COLO668 (cell line): Measurements from ENCODE around the gene CORO7.
A peak's percentile ranks its signal among the peaks of the same experiment; 100 is the strongest.

ENCODE experiments used
- DNase-seq: peaks from one replicate; lab custom pipeline; 2025; ENCODE audit not compliant: unreplicated experiment; lab: John Stamatoyannopoulos, UW

The CORO7 gene

GRCh38 chr16:4313563-4314531 lies 102.5 kb downstream of the CORO7 start:
- peak; percentile 94 for DNase-seq

GRCh38 chr16:4309833-4310266 lies 106.5 kb downstream of the CORO7 start:
- peak; percentile 83 for DNase-seq

- DNase-seq, result no peak
Measured at GRCh38 chr16:4309102-4309832, 107.1 kb downstream of the CORO7 start.

- DNase-seq, result peak; percentile 97
Measured at GRCh38 chr16:4307215-4308037, 109.0 kb downstream of the CORO7 start.

- DNase-seq, result peak; percentile 73
Measured at GRCh38 chr16:4306470-4307214, 109.8 kb downstream of the CORO7 start.
